Astrocyte (in vitro differentiated cells and primary cell): ENCODE data around the gene OXLD1. TPM values are rescaled to one million over a fixed set of nuclear protein-coding genes. Genes with fewer than 3 reads are reported as not detected.
A peak's percentile ranks its signal among the peaks of the same experiment; 100 is the strongest.

Experiments used
- DNase-seq: peaks from one replicate; pipeline ENCODE4 v3.0.0-alpha.2; 2010; ENCODE audit warnings: low read depth
- FAIRE-seq: peaks from 2 replicates; lab custom pipeline; 2011; peaks lifted over from hg19 to GRCh38; lab: Jason Lieb, UNC
- H2AFZ ChIP-seq: 2 replicates; pipeline ENCODE4 v1.6.0; 2012; ENCODE audit warnings: low read depth, low read length, inconsistent platforms
- H3K27ac ChIP-seq: 2 replicates; pipeline ENCODE4 v1.5.1; 2011; ENCODE audit warnings: low read depth, low read length, inconsistent platforms
- H3K27me3 ChIP-seq: 2 replicates; pipeline ENCODE4 v1.6.0; 2011; ENCODE audit warnings: low read length, inconsistent platforms; ENCODE audit not compliant: insufficient read depth
- H3K36me3 ChIP-seq: 2 replicates; pipeline ENCODE4 v1.5.1; 2011; ENCODE audit warnings: low read length, inconsistent platforms; ENCODE audit not compliant: insufficient read depth
- H3K4me1 ChIP-seq: 2 replicates; pipeline ENCODE4 v1.5.1; 2011; ENCODE audit warnings: low read length, inconsistent platforms; ENCODE audit not compliant: insufficient read depth
- H3K4me2 ChIP-seq: 2 replicates; pipeline ENCODE4 v1.6.0; 2012; ENCODE audit warnings: low read length, inconsistent platforms
- H3K4me3 ChIP-seq: 2 replicates; pipeline ENCODE4 v1.5.1; 2011; ENCODE audit warnings: low read depth, mild to moderate bottlenecking, low read length, inconsistent platforms; ENCODE audit not compliant: insufficient read depth
- H3K79me2 ChIP-seq: 2 replicates; pipeline ENCODE4 v1.6.0; 2012; ENCODE audit warnings: mild to moderate bottlenecking, low read length, inconsistent platforms; ENCODE audit not compliant: insufficient read depth
- H3K9ac ChIP-seq: 2 replicates; pipeline ENCODE4 v1.6.0; 2012; ENCODE audit warnings: mild to moderate bottlenecking, low read length, inconsistent platforms
- H3K9me3 ChIP-seq: 2 replicates; pipeline ENCODE4 v1.5.1; 2012; ENCODE audit warnings: low read depth, mild to moderate bottlenecking, low read length, inconsistent platforms; ENCODE audit not compliant: insufficient read depth
- H4K20me1 ChIP-seq: 2 replicates; pipeline ENCODE4 v1.6.0; 2012; ENCODE audit warnings: low read length, inconsistent platforms; ENCODE audit not compliant: insufficient read depth
- H3K27ac Mint-ChIP-seq: one replicate; pipeline ENCODE4 v1.8.0; 2021; ENCODE audit warnings: mild to moderate bottlenecking, mixed read lengths; ENCODE audit not compliant: unreplicated experiment
- H3K27me3 Mint-ChIP-seq: one replicate; pipeline ENCODE4 v1.8.0; 2021; ENCODE audit warnings: low read depth, mixed read lengths; ENCODE audit not compliant: unreplicated experiment
- H3K36me3 Mint-ChIP-seq: one replicate; pipeline ENCODE4 v1.8.0; 2021; ENCODE audit warnings: low read depth, mixed read lengths; ENCODE audit not compliant: unreplicated experiment
- H3K4me1 Mint-ChIP-seq: one replicate; pipeline ENCODE4 v1.8.0; 2021; ENCODE audit warnings: low read depth, mixed read lengths; ENCODE audit not compliant: unreplicated experiment
- H3K4me3 Mint-ChIP-seq: one replicate; pipeline ENCODE4 v1.8.0; 2021; ENCODE audit warnings: mild to moderate bottlenecking, moderate library complexity, mixed read lengths; ENCODE audit not compliant: unreplicated experiment
- H3K9me3 Mint-ChIP-seq: one replicate; pipeline ENCODE4 v1.8.0; 2021; ENCODE audit warnings: mild to moderate bottlenecking, mixed read lengths; ENCODE audit not compliant: unreplicated experiment
- EZH2 ChIP-seq: IDR thresholded peaks from 2 replicates; pipeline ENCODE4 v1.6.1; 2012; ENCODE audit warnings: mild to moderate bottlenecking, low read length, inconsistent platforms; ENCODE audit not compliant: insufficient read depth
- total RNA-seq: library from RNA; stranded (reverse); gene quantifications from 2 replicates; pipeline ENCODE4 v1.2.1, GENCODE V29; 2021
- TF ChIP-seq, protein P1 (sequence below): IDR thresholded peaks from 2 replicates; pipeline ENCODE4 v1.5.1; 2011; ENCODE audit warnings: low read depth, mild to moderate bottlenecking, inconsistent platforms, low read length, moderate library complexity; ENCODE audit not compliant: insufficient read depth

The OXLD1 gene
- total RNA-seq, 1 donor from 2014 or later, result 22.0 TPM

GRCh38 chr17:81683208-81683583 is 16.8 kb upstream of the OXLD1 start:
- Histone ChIP-seq H3K4me2 (peak overlapping the region; percentile 94), H4K20me1 (peaks cover 59% of the 10 kb centered on the region), H3K9ac (peak overlapping the region; percentile 93), H3K4me1 (peaks cover 29% of the 10 kb centered on the region), H3K4me3 (peak overlapping the region; percentile 81), H3K79me2 (peaks cover 80% of the 10 kb centered on the region), H3K9me3 (no peaks in the 10 kb centered on the region), H3K27me3 (no peaks in the 10 kb centered on the region), H2AFZ (peak overlapping the region; percentile 64), H3K36me3 (peaks cover 19% of the 10 kb centered on the region), H3K27ac (peak overlapping the region; percentile 80)
- Mint-ChIP-seq H3K9me3 (no peaks in the 10 kb centered on the region), H3K36me3 (peaks cover 8% of the 10 kb centered on the region), H3K27ac (peak overlapping the region; percentile 83), H3K27me3 (no peaks in the 10 kb centered on the region), H3K4me3 (peak overlapping the region; percentile 92), H3K4me1 (peaks cover 14% of the 10 kb centered on the region)
- FAIRE-seq (no peak), DNase-seq (no peak)
- TF ChIP-seq, protein P1, sequence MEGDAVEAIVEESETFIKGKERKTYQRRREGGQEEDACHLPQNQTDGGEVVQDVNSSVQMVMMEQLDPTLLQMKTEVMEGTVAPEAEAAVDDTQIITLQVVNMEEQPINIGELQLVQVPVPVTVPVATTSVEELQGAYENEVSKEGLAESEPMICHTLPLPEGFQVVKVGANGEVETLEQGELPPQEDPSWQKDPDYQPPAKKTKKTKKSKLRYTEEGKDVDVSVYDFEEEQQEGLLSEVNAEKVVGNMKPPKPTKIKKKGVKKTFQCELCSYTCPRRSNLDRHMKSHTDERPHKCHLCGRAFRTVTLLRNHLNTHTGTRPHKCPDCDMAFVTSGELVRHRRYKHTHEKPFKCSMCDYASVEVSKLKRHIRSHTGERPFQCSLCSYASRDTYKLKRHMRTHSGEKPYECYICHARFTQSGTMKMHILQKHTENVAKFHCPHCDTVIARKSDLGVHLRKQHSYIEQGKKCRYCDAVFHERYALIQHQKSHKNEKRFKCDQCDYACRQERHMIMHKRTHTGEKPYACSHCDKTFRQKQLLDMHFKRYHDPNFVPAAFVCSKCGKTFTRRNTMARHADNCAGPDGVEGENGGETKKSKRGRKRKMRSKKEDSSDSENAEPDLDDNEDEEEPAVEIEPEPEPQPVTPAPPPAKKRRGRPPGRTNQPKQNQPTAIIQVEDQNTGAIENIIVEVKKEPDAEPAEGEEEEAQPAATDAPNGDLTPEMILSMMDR, result no peak
- no peak for TF ChIP-seq EZH2

GRCh38 chr17:81682565-81683207 is 16.3 kb upstream of the OXLD1 start:
- Mint-ChIP-seq H3K9me3 (no peaks in the 10 kb centered on the region), H3K27me3 (no peaks in the 10 kb centered on the region), H3K4me3 (peak overlapping the region; percentile 92), H3K4me1 (peaks cover 14% of the 10 kb centered on the region), H3K27ac (peak overlapping the region; percentile 83), H3K36me3 (peaks cover 11% of the 10 kb centered on the region)
- Histone ChIP-seq H3K27me3 (no peaks in the 10 kb centered on the region), H3K27ac (peak overlapping the region; percentile 80), H3K9ac (peak overlapping the region; percentile 93), H3K4me1 (peaks cover 29% of the 10 kb centered on the region), H3K79me2 (peaks cover 75% of the 10 kb centered on the region), H3K4me3 (peak overlapping the region; percentile 81), H4K20me1 (peaks cover 54% of the 10 kb centered on the region), H3K9me3 (no peaks in the 10 kb centered on the region), H3K4me2 (peak overlapping the region; percentile 94), H3K36me3 (peaks cover 19% of the 10 kb centered on the region), H2AFZ (peak overlapping the region; percentile 64)
- DNase-seq (no peak), FAIRE-seq (peak; percentile 9)
- no peak for TF ChIP-seq EZH2
- TF ChIP-seq, protein P1, result no peak

GRCh38 chr17:81681672-81682071 is 15.3 kb upstream of the OXLD1 start:
- Histone ChIP-seq H3K9me3 (no peaks in the 10 kb centered on the region), H4K20me1 (peaks cover 48% of the 10 kb centered on the region), H3K36me3 (peaks cover 16% of the 10 kb centered on the region), H3K4me1 (peaks cover 29% of the 10 kb centered on the region), H3K79me2 (peaks cover 66% of the 10 kb centered on the region), H3K4me3 (no peak overlapping the region), H3K27me3 (no peaks in the 10 kb centered on the region), H2AFZ (no peak overlapping the region), H3K9ac (no peak overlapping the region), H3K4me2 (peak overlapping the region; percentile 94), H3K27ac (no peak overlapping the region)
- Mint-ChIP-seq H3K36me3 (peaks cover 8% of the 10 kb centered on the region), H3K27me3 (no peaks in the 10 kb centered on the region), H3K4me3 (peak overlapping the region; percentile 69), H3K9me3 (no peaks in the 10 kb centered on the region), H3K27ac (no peak overlapping the region), H3K4me1 (peaks cover 14% of the 10 kb centered on the region)
- no peak for DNase-seq
- no peak for TF ChIP-seq EZH2
- FAIRE-seq, result no peak
